Astrocyte (in vitro differentiated cells and primary cell): ENCODE results near the gene MELK. TPM values are rescaled to one million over a fixed set of nuclear protein-coding genes. Genes with fewer than 3 reads are reported as not detected.

ENCODE experiments used
- DNase-seq: peaks from one replicate; pipeline ENCODE4 v3.0.0-alpha.2; 2010; ENCODE audit warnings: low read depth
- FAIRE-seq: peaks from 2 replicates; lab custom pipeline; 2011; peaks lifted over from hg19 to GRCh38; lab: Jason Lieb, UNC
- H2AFZ ChIP-seq: 2 replicates; pipeline ENCODE4 v1.6.0; 2012; ENCODE audit warnings: low read depth, low read length, inconsistent platforms
- H3K27ac ChIP-seq: 2 replicates; pipeline ENCODE4 v1.5.1; 2011; ENCODE audit warnings: low read depth, low read length, inconsistent platforms
- H3K27me3 ChIP-seq: 2 replicates; pipeline ENCODE4 v1.6.0; 2011; ENCODE audit warnings: low read length, inconsistent platforms; ENCODE audit not compliant: insufficient read depth
- H3K36me3 ChIP-seq: 2 replicates; pipeline ENCODE4 v1.5.1; 2011; ENCODE audit warnings: low read length, inconsistent platforms; ENCODE audit not compliant: insufficient read depth
- H3K4me1 ChIP-seq: 2 replicates; pipeline ENCODE4 v1.5.1; 2011; ENCODE audit warnings: low read length, inconsistent platforms; ENCODE audit not compliant: insufficient read depth
- H3K4me2 ChIP-seq: 2 replicates; pipeline ENCODE4 v1.6.0; 2012; ENCODE audit warnings: low read length, inconsistent platforms
- H3K4me3 ChIP-seq: 2 replicates; pipeline ENCODE4 v1.5.1; 2011; ENCODE audit warnings: low read depth, mild to moderate bottlenecking, low read length, inconsistent platforms; ENCODE audit not compliant: insufficient read depth
- H3K79me2 ChIP-seq: 2 replicates; pipeline ENCODE4 v1.6.0; 2012; ENCODE audit warnings: mild to moderate bottlenecking, low read length, inconsistent platforms; ENCODE audit not compliant: insufficient read depth
- H3K9ac ChIP-seq: 2 replicates; pipeline ENCODE4 v1.6.0; 2012; ENCODE audit warnings: mild to moderate bottlenecking, low read length, inconsistent platforms
- H3K9me3 ChIP-seq: 2 replicates; pipeline ENCODE4 v1.5.1; 2012; ENCODE audit warnings: low read depth, mild to moderate bottlenecking, low read length, inconsistent platforms; ENCODE audit not compliant: insufficient read depth
- H4K20me1 ChIP-seq: 2 replicates; pipeline ENCODE4 v1.6.0; 2012; ENCODE audit warnings: low read length, inconsistent platforms; ENCODE audit not compliant: insufficient read depth
- H3K27ac Mint-ChIP-seq: one replicate; pipeline ENCODE4 v1.8.0; 2021; ENCODE audit warnings: mild to moderate bottlenecking, mixed read lengths; ENCODE audit not compliant: unreplicated experiment
- H3K27me3 Mint-ChIP-seq: one replicate; pipeline ENCODE4 v1.8.0; 2021; ENCODE audit warnings: low read depth, mixed read lengths; ENCODE audit not compliant: unreplicated experiment
- H3K36me3 Mint-ChIP-seq: one replicate; pipeline ENCODE4 v1.8.0; 2021; ENCODE audit warnings: low read depth, mixed read lengths; ENCODE audit not compliant: unreplicated experiment
- H3K4me1 Mint-ChIP-seq: one replicate; pipeline ENCODE4 v1.8.0; 2021; ENCODE audit warnings: low read depth, mixed read lengths; ENCODE audit not compliant: unreplicated experiment
- H3K4me3 Mint-ChIP-seq: one replicate; pipeline ENCODE4 v1.8.0; 2021; ENCODE audit warnings: mild to moderate bottlenecking, moderate library complexity, mixed read lengths; ENCODE audit not compliant: unreplicated experiment
- H3K9me3 Mint-ChIP-seq: one replicate; pipeline ENCODE4 v1.8.0; 2021; ENCODE audit warnings: mild to moderate bottlenecking, mixed read lengths; ENCODE audit not compliant: unreplicated experiment
- EZH2 ChIP-seq: IDR thresholded peaks from 2 replicates; pipeline ENCODE4 v1.6.1; 2012; ENCODE audit warnings: mild to moderate bottlenecking, low read length, inconsistent platforms; ENCODE audit not compliant: insufficient read depth
- total RNA-seq: library from RNA; stranded (reverse); gene quantifications from 2 replicates; pipeline ENCODE4 v1.2.1, GENCODE V29; 2021
- TF ChIP-seq, protein P1 (sequence below): IDR thresholded peaks from 2 replicates; pipeline ENCODE4 v1.5.1; 2011; ENCODE audit warnings: low read depth, mild to moderate bottlenecking, inconsistent platforms, low read length, moderate library complexity; ENCODE audit not compliant: insufficient read depth

Gene MELK
- total RNA-seq, 1 donor from 2014 or later = 12.3 TPM

DNA sequence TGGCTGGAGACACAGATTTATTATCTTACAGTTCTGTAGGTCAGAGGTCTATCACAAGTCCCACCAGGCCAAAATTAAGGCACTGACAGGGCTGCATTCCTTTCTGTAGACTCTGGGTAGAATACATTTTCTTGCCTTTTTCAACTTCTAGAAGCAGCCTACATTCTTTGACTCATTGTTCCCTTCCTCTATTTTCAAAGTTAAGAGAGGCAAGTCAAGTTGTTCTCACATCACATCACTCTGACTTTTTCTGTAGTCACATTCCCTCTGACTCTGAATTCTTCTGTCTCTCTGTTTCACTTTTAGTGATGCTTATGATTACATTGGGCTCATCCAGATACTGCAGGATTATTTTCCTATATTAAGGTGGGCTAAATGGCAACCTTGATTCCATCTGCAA is 119.0 kb downstream of the MELK start:
- no peak overlapping the region for H3K9ac ChIP-seq
- H4K20me1 ChIP-seq = no peaks in the 10 kb centered on the region
- DNase-seq (no peak), FAIRE-seq (no peak)
- Mint-ChIP-seq H3K27me3 (peaks cover 1% of the 10 kb centered on the region), H3K9me3 (no peaks in the 10 kb centered on the region), H3K4me1 (peaks cover 3% of the 10 kb centered on the region), H3K4me3 (no peak overlapping the region), H3K27ac (no peak overlapping the region), H3K36me3 (no peaks in the 10 kb centered on the region)
- no peaks in the 10 kb centered on the region for H3K9me3 ChIP-seq
- no peaks in the 10 kb centered on the region for H3K27me3 ChIP-seq
- H3K27ac ChIP-seq = no peak overlapping the region
- no peak for TF ChIP-seq EZH2
- TF ChIP-seq, protein P1, sequence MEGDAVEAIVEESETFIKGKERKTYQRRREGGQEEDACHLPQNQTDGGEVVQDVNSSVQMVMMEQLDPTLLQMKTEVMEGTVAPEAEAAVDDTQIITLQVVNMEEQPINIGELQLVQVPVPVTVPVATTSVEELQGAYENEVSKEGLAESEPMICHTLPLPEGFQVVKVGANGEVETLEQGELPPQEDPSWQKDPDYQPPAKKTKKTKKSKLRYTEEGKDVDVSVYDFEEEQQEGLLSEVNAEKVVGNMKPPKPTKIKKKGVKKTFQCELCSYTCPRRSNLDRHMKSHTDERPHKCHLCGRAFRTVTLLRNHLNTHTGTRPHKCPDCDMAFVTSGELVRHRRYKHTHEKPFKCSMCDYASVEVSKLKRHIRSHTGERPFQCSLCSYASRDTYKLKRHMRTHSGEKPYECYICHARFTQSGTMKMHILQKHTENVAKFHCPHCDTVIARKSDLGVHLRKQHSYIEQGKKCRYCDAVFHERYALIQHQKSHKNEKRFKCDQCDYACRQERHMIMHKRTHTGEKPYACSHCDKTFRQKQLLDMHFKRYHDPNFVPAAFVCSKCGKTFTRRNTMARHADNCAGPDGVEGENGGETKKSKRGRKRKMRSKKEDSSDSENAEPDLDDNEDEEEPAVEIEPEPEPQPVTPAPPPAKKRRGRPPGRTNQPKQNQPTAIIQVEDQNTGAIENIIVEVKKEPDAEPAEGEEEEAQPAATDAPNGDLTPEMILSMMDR = no peak
- H3K4me3 ChIP-seq = no peak overlapping the region
- H3K4me2 ChIP-seq = no peak overlapping the region
- H3K79me2 ChIP-seq = no peaks in the 10 kb centered on the region
- H3K36me3 ChIP-seq = no peaks in the 10 kb centered on the region
- H2AFZ ChIP-seq = no peak overlapping the region
- no peaks in the 10 kb centered on the region for H3K4me1 ChIP-seq

DNA sequence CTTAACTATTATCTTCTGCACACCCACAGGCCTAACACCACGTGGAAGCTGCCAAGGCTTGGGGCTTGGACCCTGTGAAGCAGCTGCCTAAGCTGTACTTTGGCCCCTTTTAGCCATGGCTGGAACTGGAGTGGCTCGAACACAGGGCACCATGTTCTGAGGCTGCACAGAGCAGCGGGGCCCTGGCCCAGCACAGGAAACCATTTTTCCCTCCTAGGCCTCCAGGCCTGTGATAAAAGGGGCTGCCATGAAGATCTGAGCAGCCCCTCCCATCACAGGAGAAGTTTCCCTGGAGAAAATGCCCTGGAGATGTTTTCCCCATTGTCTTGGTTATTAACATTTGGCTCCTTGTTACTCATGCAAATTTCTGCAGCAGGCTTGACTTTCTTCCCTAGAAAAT is 126.3 kb downstream of the MELK start:
- H3K27ac Mint-ChIP-seq = no peak overlapping the region
- Histone ChIP-seq H3K27ac (no peak overlapping the region), H3K36me3 (no peaks in the 10 kb centered on the region), H3K4me2 (no peak overlapping the region), H4K20me1 (no peaks in the 10 kb centered on the region), H3K4me1 (no peaks in the 10 kb centered on the region), H3K79me2 (no peaks in the 10 kb centered on the region), H3K4me3 (no peak overlapping the region), H3K27me3 (peaks cover 11% of the 10 kb centered on the region), H2AFZ (no peak overlapping the region), H3K9ac (no peak overlapping the region), H3K9me3 (no peaks in the 10 kb centered on the region)
- peaks cover 32% of the 10 kb centered on the region for H3K9me3 Mint-ChIP-seq
- H3K4me1 Mint-ChIP-seq = no peaks in the 10 kb centered on the region
- peaks cover 2% of the 10 kb centered on the region for H3K36me3 Mint-ChIP-seq
- peaks cover 26% of the 10 kb centered on the region for H3K27me3 Mint-ChIP-seq
- TF ChIP-seq EZH2 = no peak
- TF ChIP-seq, protein P1 = no peak
- H3K4me3 Mint-ChIP-seq = no peak overlapping the region
- FAIRE-seq (no peak), DNase-seq (no peak)

- no peak overlapping the region for H3K4me2 ChIP-seq
- no peak overlapping the region for H2AFZ ChIP-seq
- FAIRE-seq (no peak), DNase-seq (no peak)
- Mint-ChIP-seq H3K27me3 (peaks cover 27% of the 10 kb centered on the region), H3K4me1 (no peaks in the 10 kb centered on the region), H3K36me3 (peaks cover 2% of the 10 kb centered on the region), H3K27ac (no peak overlapping the region), H3K9me3 (peaks cover 13% of the 10 kb centered on the region), H3K4me3 (no peak overlapping the region)
- H3K79me2 ChIP-seq = no peaks in the 10 kb centered on the region
- H4K20me1 ChIP-seq = no peaks in the 10 kb centered on the region
- TF ChIP-seq, protein P1 = no peak
- TF ChIP-seq EZH2 = no peak
- no peaks in the 10 kb centered on the region for H3K9me3 ChIP-seq
- H3K27me3 ChIP-seq = peaks cover 15% of the 10 kb centered on the region
- no peak overlapping the region for H3K9ac ChIP-seq
- no peaks in the 10 kb centered on the region for H3K36me3 ChIP-seq
- no peak overlapping the region for H3K27ac ChIP-seq
- no peaks in the 10 kb centered on the region for H3K4me1 ChIP-seq
- H3K4me3 ChIP-seq = no peak overlapping the region
Measured at GRCh38 chr9:36704148-36704547, 131.5 kb downstream of the MELK start.
